Upper lobe of left lung (tissue), 4 donors: Measurements from ENCODE around the gene AVPI1.

Experiments
- CTCF ChIP-seq, 6 experiments: fragments of 450-650 bp in 4 of 6; fragments of 200-600 bp in 2 of 6; sonication (generic) in 2 of 6; IDR thresholded peaks; one replicate each; pipeline ENCODE4 v1.5.1; 2016 to 2019; ENCODE audit warnings: antibody characterized with exemption in 6 of 6
- POLR2A ChIP-seq, 4 donors: fragments of 450-650 bp; IDR thresholded peaks; one replicate each; pipeline ENCODE4 v1.5.1; 2016 to 2017; ENCODE audit warnings: antibody characterized with exemption in 4 of 4, mild to moderate bottlenecking in 2 of 4
- POLR2AphosphoS5 ChIP-seq, 2 donors: sonication (generic); formaldehyde crosslinking; IDR thresholded peaks; one replicate each; pipeline ENCODE4 v1.5.1; 2017; ENCODE audit warnings: antibody characterized with exemption in 2 of 2

GRCh38 chr10:97686301-97686961 lies 610 bp downstream of the AVPI1 start:
- TF ChIP-seq CTCF (IDR thresholded peaks at IDR 0.05): no peak
- no peak for TF ChIP-seq POLR2A (IDR thresholded peaks at IDR 0.05)
- TF ChIP-seq POLR2AphosphoS5 (IDR thresholded peaks at IDR 0.05): no peak
